ENCODE measurements around the gene NTNG2. TPM values are rescaled to one million over a fixed set of nuclear protein-coding genes. Genes with fewer than 3 reads are reported as not detected.
"Not testable (repeated sequence)": the region's sequence is repeated elsewhere in the genome, so short reads cannot be mapped to it uniquely, and the experiment has no call there.

NTNG2 gene
- total RNA-seq, 2 donors from 2014 or later, result 0.26 to 2.0 TPM

- DNase-seq, result no peak
- Histone ChIP-seq H3K9me3 (no peaks in the 10 kb centered on the region), H3K4me1 (no peaks in the 10 kb centered on the region), H3K36me3 (replicated peaks in 1 of 2; ENCODE audit: insufficient read depth in 1 of 2, low read depth in 2 of 2) (no peaks in the 10 kb centered on the region), H3K27ac (no peak overlapping the region), H3K4me3 (no peak overlapping the region), H3K27me3 (no peaks in the 10 kb centered on the region)
- ATAC-seq, result no peak
- intact Hi-C loops (cut with DNase I), result no loop called here
- no peak for TF ChIP-seq POLR2A (IDR thresholded peaks at IDR 0.05)
- TF ChIP-seq CTCF (IDR thresholded peaks at IDR 0.05), result no peak
- 55 to 56% methylated on average over 15 of the region's 15 CpGs for WGBS, 2 donors
Observed at GRCh38 chr9:132127888-132128534, 33.8 kb upstream of the NTNG2 start.

GRCh38 chr9:132129535-132129934 is 32.3 kb upstream of the NTNG2 start:
- no peak overlapping the region for H3K4me3 ChIP-seq
- TF ChIP-seq CTCF (IDR thresholded peaks at IDR 0.05) (no peak), POLR2A (IDR thresholded peaks at IDR 0.05) (no peak)
- WGBS, 2 donors, result 60 to 73% methylated on average over 1 to 12 of the region's 12 CpGs
- H3K4me1 ChIP-seq, result no peaks in the 10 kb centered on the region
- H3K27me3 ChIP-seq, result no peaks in the 10 kb centered on the region
- no peak overlapping the region for H3K27ac ChIP-seq
- H3K9me3 ChIP-seq, result no peaks in the 10 kb centered on the region
- H3K36me3 ChIP-seq (replicated peaks in 1 of 2; ENCODE audit: insufficient read depth in 1 of 2, low read depth in 2 of 2), result no peaks in the 10 kb centered on the region
- DNase-seq (no peak), ATAC-seq (no peak)
- intact Hi-C loops (cut with DNase I), result no loop called here

- WGBS, 2 donors, result 50 to 64% methylated on average over 5 of the region's 5 CpGs
- H3K27ac ChIP-seq; H3K9me3 ChIP-seq; H3K27me3 ChIP-seq; H3K4me1 ChIP-seq; DNase-seq; ATAC-seq; H3K4me3 ChIP-seq; H3K36me3 ChIP-seq (replicated peaks in 1 of 2; ENCODE audit: insufficient read depth in 1 of 2, low read depth in 2 of 2); intact Hi-C loops (cut with DNase I): not testable (repeated sequence)
Observed at GRCh38 chr9:132134085-132134484, 27.8 kb upstream of the NTNG2 start.

- peaks cover 0 to 2% of the 10 kb centered on the region in 2 donors for H3K27me3 ChIP-seq
- intact Hi-C loops (cut with DNase I), result no loop called here
- DNase-seq (no peak), ATAC-seq (no peak)
- H3K27ac ChIP-seq, result no peak overlapping the region
- H3K4me3 ChIP-seq, result no peak overlapping the region
- WGBS, 2 donors, result 71 to 86% methylated on average over 5 of the region's 5 CpGs
- H3K9me3 ChIP-seq, result no peaks in the 10 kb centered on the region
- TF ChIP-seq POLR2A (IDR thresholded peaks at IDR 0.05), result no peak
- TF ChIP-seq CTCF (IDR thresholded peaks at IDR 0.05), result no peak
- no peaks in the 10 kb centered on the region for H3K36me3 ChIP-seq (replicated peaks in 1 of 2; ENCODE audit: insufficient read depth in 1 of 2, low read depth in 2 of 2)
- H3K4me1 ChIP-seq, result peaks cover 3% of the 10 kb centered on the region
Observed at GRCh38 chr9:132135456-132135855, 26.4 kb upstream of the NTNG2 start.

GRCh38 chr9:132136151-132136780 is 25.6 kb upstream of the NTNG2 start:
- 41 to 44% methylated on average over 9 to 16 of the region's 16 CpGs for WGBS, 2 donors
- no peak overlapping the region for H3K4me3 ChIP-seq
- peaks cover 6% of the 10 kb centered on the region for H3K4me1 ChIP-seq
- H3K27ac ChIP-seq, result no peak overlapping the region
- H3K27me3 ChIP-seq, result peaks cover 0 to 5% of the 10 kb centered on the region in 2 donors
- DNase-seq, result no peak
- intact Hi-C loops (cut with DNase I), result no loop called here
- no peak for TF ChIP-seq POLR2A (IDR thresholded peaks at IDR 0.05)
- no peak for TF ChIP-seq CTCF (IDR thresholded peaks at IDR 0.05)
- H3K9me3 ChIP-seq, result no peaks in the 10 kb centered on the region
- no peaks in the 10 kb centered on the region for H3K36me3 ChIP-seq (replicated peaks in 1 of 2; ENCODE audit: insufficient read depth in 1 of 2, low read depth in 2 of 2)
- no peak for ATAC-seq

Data from body of pancreas (tissue), 4 donors.